HL-60 (cell line): Measurements from ENCODE around the gene CLEC4F.

Experiments
- DNase-seq, 2 experiments: peaks; one replicate each; pipeline ENCODE4 v3.0.0-alpha.2; 2010 to 2020; ENCODE audit warnings: low read depth in 1 of 2, low spot score in 1 of 2
- H3K27ac ChIP-seq: fragments of 250-450 bp; sonication (Bioruptor Pico); replicated peaks from 2 replicates; pipeline ENCODE4 v1.5.1; 2020; ENCODE audit warnings: mild to moderate bottlenecking, moderate library complexity
- H3K27me3 ChIP-seq: fragments of 250-450 bp; sonication (Bioruptor Pico); 2 replicates; pipeline ENCODE4 v1.5.1; 2021; ENCODE audit warnings: mild to moderate bottlenecking, moderate library complexity; ENCODE audit not compliant: insufficient read depth, poor library complexity, severe bottlenecking
- H3K4me3 ChIP-seq: replicated peaks from 2 replicates; pipeline ENCODE4 v1.5.1; 2011; ENCODE audit warnings: mild to moderate bottlenecking, control low read depth, low read length; ENCODE audit not compliant: insufficient read depth
- GABPA ChIP-seq: IDR thresholded peaks from 2 replicates; pipeline ENCODE4 v1.6.1; 2012; ENCODE audit warnings: low read depth
- POLR2AphosphoS5 ChIP-seq: IDR thresholded peaks from 2 replicates; pipeline ENCODE4 v1.6.1; 2012; ENCODE audit warnings: low read depth
- SPI1 ChIP-seq: IDR thresholded peaks from 2 replicates; pipeline ENCODE4 v1.6.1; 2012; ENCODE audit warnings: low read depth, mild to moderate bottlenecking, borderline replicate concordance
- TF ChIP-seq, protein P1 (sequence below): IDR thresholded peaks from one replicate; pipeline ENCODE4 v1.5.1; 2011; ENCODE audit warnings: low read length, control low read depth, inconsistent platforms; ENCODE audit not compliant: insufficient read depth
- TF ChIP-seq, protein P2 (sequence below): IDR thresholded peaks from 2 replicates; pipeline ENCODE4 v1.6.1; 2012; ENCODE audit warnings: low read depth; ENCODE audit not compliant: insufficient replicate concordance

The CLEC4F gene

DNA sequence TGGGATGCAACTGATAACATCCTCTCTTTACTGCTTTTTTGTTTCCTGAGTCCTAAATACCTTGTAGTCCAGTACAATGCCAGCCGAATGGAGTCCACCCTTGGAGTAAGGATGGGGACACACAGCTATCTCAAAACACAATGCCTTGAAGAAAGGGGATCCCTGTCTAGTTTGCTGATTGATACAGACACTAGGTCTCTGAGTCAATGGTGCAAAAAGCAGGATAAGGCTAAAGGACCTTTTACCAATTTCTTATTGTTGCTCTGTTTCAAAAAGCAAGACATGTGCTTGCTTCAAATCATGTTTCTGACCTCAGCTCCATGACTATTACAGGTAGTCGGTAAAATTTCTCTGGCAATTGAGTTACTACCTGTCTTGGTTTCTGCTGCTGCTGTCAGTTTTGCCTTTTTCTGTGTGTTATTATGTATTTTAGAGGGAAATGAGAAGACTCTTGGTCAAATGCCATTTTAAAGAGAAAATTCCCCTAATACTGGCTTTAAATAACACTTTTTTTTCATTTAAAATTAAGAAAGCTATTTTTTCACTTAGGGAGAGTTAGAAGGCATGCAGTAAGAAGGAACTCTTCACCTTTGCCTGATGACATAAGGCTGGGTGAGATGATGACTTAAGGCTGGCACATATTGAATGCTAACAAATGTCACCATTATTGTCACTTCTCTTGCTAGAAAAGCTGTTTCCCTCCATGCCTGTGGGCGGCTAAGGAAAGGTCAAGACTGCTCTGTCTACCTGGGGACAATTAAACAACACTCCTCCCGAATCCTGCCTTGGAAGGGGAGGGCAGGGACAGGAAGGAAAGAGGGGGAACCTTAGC is 25.0 kb downstream of the CLEC4F start:
- Histone ChIP-seq H3K27me3 (peaks cover 8% of the 10 kb centered on the region), H3K4me3 (no peak overlapping the region), H3K27ac (no peak overlapping the region)
- TF ChIP-seq SPI1: no peak
- no peak for TF ChIP-seq POLR2AphosphoS5
- TF ChIP-seq GABPA: no peak
- TF ChIP-seq, protein P1, sequence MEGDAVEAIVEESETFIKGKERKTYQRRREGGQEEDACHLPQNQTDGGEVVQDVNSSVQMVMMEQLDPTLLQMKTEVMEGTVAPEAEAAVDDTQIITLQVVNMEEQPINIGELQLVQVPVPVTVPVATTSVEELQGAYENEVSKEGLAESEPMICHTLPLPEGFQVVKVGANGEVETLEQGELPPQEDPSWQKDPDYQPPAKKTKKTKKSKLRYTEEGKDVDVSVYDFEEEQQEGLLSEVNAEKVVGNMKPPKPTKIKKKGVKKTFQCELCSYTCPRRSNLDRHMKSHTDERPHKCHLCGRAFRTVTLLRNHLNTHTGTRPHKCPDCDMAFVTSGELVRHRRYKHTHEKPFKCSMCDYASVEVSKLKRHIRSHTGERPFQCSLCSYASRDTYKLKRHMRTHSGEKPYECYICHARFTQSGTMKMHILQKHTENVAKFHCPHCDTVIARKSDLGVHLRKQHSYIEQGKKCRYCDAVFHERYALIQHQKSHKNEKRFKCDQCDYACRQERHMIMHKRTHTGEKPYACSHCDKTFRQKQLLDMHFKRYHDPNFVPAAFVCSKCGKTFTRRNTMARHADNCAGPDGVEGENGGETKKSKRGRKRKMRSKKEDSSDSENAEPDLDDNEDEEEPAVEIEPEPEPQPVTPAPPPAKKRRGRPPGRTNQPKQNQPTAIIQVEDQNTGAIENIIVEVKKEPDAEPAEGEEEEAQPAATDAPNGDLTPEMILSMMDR: no peak
- TF ChIP-seq, protein P2, sequence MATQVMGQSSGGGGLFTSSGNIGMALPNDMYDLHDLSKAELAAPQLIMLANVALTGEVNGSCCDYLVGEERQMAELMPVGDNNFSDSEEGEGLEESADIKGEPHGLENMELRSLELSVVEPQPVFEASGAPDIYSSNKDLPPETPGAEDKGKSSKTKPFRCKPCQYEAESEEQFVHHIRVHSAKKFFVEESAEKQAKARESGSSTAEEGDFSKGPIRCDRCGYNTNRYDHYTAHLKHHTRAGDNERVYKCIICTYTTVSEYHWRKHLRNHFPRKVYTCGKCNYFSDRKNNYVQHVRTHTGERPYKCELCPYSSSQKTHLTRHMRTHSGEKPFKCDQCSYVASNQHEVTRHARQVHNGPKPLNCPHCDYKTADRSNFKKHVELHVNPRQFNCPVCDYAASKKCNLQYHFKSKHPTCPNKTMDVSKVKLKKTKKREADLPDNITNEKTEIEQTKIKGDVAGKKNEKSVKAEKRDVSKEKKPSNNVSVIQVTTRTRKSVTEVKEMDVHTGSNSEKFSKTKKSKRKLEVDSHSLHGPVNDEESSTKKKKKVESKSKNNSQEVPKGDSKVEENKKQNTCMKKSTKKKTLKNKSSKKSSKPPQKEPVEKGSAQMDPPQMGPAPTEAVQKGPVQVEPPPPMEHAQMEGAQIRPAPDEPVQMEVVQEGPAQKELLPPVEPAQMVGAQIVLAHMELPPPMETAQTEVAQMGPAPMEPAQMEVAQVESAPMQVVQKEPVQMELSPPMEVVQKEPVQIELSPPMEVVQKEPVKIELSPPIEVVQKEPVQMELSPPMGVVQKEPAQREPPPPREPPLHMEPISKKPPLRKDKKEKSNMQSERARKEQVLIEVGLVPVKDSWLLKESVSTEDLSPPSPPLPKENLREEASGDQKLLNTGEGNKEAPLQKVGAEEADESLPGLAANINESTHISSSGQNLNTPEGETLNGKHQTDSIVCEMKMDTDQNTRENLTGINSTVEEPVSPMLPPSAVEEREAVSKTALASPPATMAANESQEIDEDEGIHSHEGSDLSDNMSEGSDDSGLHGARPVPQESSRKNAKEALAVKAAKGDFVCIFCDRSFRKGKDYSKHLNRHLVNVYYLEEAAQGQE: no peak
- DNase-seq: no peak

DNA sequence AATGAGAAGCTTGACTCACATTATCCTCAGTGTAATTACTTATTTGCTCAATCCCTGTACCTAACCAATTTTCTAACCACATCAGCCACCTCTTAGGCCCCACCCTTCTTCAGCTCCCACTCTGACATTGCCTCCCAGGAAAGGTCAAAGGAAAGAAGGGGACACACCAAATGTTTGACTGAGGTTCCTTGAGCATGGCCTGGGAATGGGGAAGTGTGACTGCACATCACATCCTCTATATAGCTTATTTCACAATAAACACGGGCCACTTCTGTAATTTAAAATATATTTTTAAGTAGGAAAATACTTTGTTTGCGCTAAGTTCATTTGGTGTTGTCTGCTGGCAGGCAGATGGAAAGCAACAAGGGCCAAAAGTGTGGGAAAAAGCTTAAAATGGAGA is 26.9 kb downstream of the CLEC4F start:
- no peak for TF ChIP-seq GABPA
- TF ChIP-seq, protein P2: no peak
- peak; percentile 96 for TF ChIP-seq SPI1
- Histone ChIP-seq H3K4me3 (no peak overlapping the region), H3K27me3 (peaks cover 26% of the 10 kb centered on the region), H3K27ac (no peak overlapping the region)
- peak; percentile 44 to 86 for DNase-seq

DNA sequence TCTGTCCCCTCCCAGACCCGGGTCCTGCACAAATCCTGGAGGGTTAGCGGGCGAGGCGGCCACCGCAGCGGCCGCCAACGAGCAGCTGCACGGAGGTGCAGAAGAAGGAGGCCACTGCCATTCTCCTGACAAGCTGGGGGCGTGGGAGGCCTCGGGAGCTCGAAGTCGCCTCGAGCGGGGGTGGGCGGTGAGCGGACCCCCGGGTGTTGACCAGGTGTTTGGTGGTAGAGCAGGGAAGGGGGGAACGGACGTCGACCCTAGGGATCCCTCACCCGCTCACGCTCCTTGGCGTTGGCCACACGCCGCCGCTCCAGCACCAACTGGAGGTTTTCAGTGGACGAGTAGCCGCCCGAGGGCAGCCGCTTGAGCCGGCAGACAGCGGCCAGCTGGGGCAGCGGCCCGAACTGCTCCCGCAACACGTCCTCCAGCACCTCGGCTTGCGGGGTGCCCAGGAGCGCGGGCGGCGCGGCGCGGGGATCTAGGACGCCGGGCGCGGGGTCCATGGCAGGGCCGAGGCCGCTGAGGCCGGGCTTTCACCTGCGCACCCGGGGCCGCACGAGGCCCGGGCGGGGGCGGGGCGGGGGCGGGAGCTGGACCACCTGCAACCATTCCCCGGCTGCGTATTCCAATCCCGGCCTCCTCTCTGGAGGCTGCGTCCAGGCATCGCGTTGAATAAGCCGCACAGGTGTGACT is 30.1 kb downstream of the CLEC4F start, which contains the start of gene FIGLA:
TSS of gene FIGLA (minus strand) at position 508 of the 693 bp plus-strand sequence. CDS start at position 503, 5 bp downstream.
- Histone ChIP-seq H3K4me3 (no peak within 1 kb of the TSS), H3K27me3 (peaks cover 34% of the 10 kb centered on the region), H3K27ac (no peak within 1 kb of the TSS)
- DNase-seq: no peak
- no peak for TF ChIP-seq SPI1
- TF ChIP-seq, protein P1: no peak

DNA sequence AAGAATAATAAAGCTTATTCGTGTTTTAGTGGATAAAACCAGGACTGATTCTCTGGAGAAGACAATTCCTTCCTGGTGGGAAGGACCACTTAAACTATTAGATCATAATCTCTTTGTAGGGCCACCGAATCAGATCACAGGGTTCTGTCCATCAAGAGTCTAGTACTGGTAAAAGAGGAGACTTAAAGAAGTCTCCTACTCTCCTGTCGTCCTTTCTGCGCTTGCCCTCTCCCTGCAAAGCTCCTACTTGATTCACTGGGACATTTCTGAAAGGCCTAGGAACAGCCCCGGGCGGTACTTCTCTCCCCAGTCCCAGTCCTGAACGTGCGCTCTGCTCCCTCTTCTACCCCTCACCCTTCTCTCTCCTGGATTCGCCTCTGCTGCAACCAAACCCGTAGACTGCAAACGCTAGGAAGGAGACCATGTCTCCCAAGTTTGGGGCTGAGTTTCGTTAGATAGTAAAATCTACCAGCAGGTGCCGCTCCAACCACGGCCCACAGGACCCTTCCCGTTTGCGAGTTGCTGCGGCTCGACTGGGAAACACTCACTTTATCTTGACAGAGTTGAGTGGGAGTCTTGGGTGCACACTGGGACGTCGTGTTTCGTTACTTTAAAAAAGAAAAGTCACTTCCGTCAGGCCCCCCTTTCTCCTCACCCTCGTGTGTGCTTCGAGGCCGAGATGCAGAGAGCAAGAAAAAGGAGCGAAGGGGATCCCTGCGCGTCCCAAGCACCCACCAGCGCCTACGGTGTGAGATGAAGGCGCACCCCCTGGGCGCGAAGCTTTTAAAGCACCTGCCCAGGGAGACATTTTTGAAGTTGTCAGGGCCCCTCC is 30.9 kb downstream of the CLEC4F start:
- peak in 1 of 2 experiments; percentile 74 for DNase-seq
- no peak overlapping the region for H3K4me3 ChIP-seq
- peaks cover 34% of the 10 kb centered on the region for H3K27me3 ChIP-seq
- H3K27ac ChIP-seq: no peak overlapping the region
- TF ChIP-seq, protein P1: peak; percentile 69
- TF ChIP-seq, protein P2: no peak
- TF ChIP-seq POLR2AphosphoS5: no peak
